BE2C (cell line): Measurements from ENCODE around the gene KAT2A.

Experiments
- DNase-seq: peaks from one replicate; pipeline ENCODE4 v3.0.0-alpha.2; 2020
- H3K27me3 ChIP-seq: fragments of 250-450 bp; sonication (Bioruptor Pico); 2 replicates; pipeline ENCODE4 v1.5.1; 2020; ENCODE audit warnings: mild to moderate bottlenecking
- H3K36me3 ChIP-seq: fragments of 250-450 bp; sonication (Bioruptor Pico); 2 replicates; pipeline ENCODE4 v1.5.1; 2020; ENCODE audit warnings: mild to moderate bottlenecking
- H3K4me1 ChIP-seq: fragments of 250-450 bp; sonication (Bioruptor Pico); 2 replicates; pipeline ENCODE4 v1.5.1; 2020
- H3K4me3 ChIP-seq: 2 replicates; pipeline ENCODE4 v1.5.1; 2011; ENCODE audit warnings: low read depth, low read length
- H3K9me3 ChIP-seq: fragments of 250-450 bp; sonication (Bioruptor Pico); 2 replicates; pipeline ENCODE4 v1.5.1; 2020
- CTCF ChIP-seq: IDR thresholded peaks from 2 replicates; pipeline ENCODE4 v1.5.1; 2012; ENCODE audit warnings: mild to moderate bottlenecking, low read depth, low read length

The KAT2A gene

GRCh38 chr17:42109086-42109485, 12.1 kb downstream of the KAT2A start:
- Histone ChIP-seq H3K4me1 (peaks cover 3% of the 10 kb centered on the region; the same call in 1 of the 2 replicates), H3K4me3 (no peak overlapping the region), H3K9me3 (no peaks in the 10 kb centered on the region), H3K36me3 (no peaks in the 10 kb centered on the region), H3K27me3 (no peaks in the 10 kb centered on the region)
- TF ChIP-seq CTCF: no peak
- no peak for DNase-seq

DNA sequence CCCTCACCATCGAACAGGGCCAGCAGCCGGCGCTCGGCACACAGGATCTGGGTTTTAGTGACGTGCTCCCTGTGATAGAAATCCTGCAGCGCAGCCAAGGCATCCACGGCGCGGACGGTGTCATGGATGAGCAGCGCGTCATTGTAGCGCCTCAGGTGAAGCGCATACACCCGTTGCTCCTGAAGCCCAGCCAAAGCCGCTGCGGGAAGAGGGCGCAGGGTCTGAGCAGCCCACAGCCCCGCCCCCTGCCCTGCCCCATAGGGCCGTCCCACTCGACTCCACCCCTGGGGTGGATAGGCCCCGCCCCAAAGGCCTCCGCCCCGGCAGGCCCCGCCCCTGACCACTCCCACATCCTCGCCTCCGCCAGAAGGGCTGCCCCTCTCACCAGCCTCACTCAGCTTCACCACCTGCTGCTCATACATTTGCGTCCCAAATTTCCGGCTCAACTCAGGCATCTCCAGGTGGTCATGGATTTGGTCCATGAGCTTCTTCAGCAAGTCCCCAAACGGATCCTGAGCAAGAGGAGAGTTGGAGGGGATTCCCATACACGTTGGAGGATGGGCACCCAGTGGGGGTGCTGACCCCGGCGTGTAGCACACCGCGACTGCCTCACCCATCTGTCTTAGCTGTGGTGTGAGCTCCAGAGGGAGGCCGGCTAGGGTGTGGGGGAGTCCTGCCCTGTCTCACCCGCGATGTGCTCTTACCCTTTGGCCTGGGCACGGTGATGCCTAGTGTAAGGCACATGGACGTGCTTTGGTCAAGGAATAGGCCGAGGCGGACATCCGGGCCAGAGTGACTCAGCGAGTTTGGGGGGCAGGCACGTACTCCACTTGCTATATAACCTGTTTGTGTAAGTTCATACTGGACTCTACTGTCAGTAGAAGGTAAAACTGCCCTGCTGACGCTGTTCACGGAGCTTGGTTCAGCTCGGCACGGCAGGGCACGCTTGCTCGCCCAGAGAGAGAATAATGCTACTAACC, 13.3 kb downstream of the KAT2A start:
- peaks cover 3% of the 10 kb centered on the region; the same call in 1 of the 2 replicates for H3K4me1 ChIP-seq
- no peak for TF ChIP-seq CTCF
- no peaks in the 10 kb centered on the region for H3K36me3 ChIP-seq
- H3K9me3 ChIP-seq: no peaks in the 10 kb centered on the region
- H3K4me3 ChIP-seq: peak overlapping the region; percentile 35
- no peaks in the 10 kb centered on the region for H3K27me3 ChIP-seq
- DNase-seq: peak; percentile 99

- DNase-seq: no peak
- Histone ChIP-seq H3K36me3 (no peaks in the 10 kb centered on the region), H3K9me3 (no peaks in the 10 kb centered on the region), H3K4me1 (peaks cover 3% of the 10 kb centered on the region; the same call in 1 of the 2 replicates), H3K27me3 (no peaks in the 10 kb centered on the region), H3K4me3 (peak overlapping the region; percentile 35)
- no peak for TF ChIP-seq CTCF
These were observed 14.0 kb downstream of the KAT2A start for GRCh38 chr17:42107124-42107523.

- Histone ChIP-seq H3K9me3 (no peaks in the 10 kb centered on the region), H3K27me3 (no peaks in the 10 kb centered on the region), H3K4me1 (peaks cover 3% of the 10 kb centered on the region; the same call in 1 of the 2 replicates), H3K4me3 (no peak overlapping the region), H3K36me3 (no peaks in the 10 kb centered on the region)
- no peak for DNase-seq
- no peak for TF ChIP-seq CTCF
These were observed 15.2 kb downstream of the KAT2A start for GRCh38 chr17:42106009-42106408.

- Histone ChIP-seq H3K9me3 (no peaks in the 10 kb centered on the region), H3K36me3 (no peaks in the 10 kb centered on the region), H3K4me3 (no peak overlapping the region), H3K27me3 (no peaks in the 10 kb centered on the region), H3K4me1 (peaks cover 3% of the 10 kb centered on the region; the same call in 1 of the 2 replicates)
- no peak for DNase-seq
- no peak for TF ChIP-seq CTCF
These were observed 16.9 kb downstream of the KAT2A start for GRCh38 chr17:42104264-42104663.
